NCI-H187 (cell line): Measurements from ENCODE around the gene MAST4.
"Not testable (repeated sequence)": the region's sequence is repeated elsewhere in the genome, so short reads cannot be mapped to it uniquely, and the experiment has no call there.

ENCODE experiments used
- DNase-seq, 2 experiments: peaks; one replicate each; lab custom pipeline; 2025; lab: John Stamatoyannopoulos, UW

The MAST4 gene

DNA sequence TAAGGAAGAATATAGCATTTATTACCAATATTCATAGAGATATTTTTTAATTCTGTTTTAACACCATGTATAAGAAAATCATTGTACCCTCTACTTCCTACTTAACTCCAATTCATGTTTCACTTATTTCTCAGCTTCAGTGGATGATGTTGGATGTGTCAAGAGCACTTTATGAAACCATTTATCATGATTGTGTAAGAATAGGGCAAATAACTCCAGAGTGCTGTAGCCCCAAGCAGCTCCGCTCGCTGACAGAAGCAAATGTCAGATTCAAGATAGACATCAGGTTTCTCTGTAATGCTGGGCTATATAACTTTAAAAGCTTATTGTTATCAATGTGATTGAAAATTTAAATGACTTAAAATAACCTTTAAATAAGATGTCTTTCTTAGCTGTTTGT lies 50.4 kb downstream of the MAST4 start:
- DNase-seq = no peak

GRCh38 chr5:66647146-66647856 lies 51.1 kb downstream of the MAST4 start:
- no peak for DNase-seq

DNA sequence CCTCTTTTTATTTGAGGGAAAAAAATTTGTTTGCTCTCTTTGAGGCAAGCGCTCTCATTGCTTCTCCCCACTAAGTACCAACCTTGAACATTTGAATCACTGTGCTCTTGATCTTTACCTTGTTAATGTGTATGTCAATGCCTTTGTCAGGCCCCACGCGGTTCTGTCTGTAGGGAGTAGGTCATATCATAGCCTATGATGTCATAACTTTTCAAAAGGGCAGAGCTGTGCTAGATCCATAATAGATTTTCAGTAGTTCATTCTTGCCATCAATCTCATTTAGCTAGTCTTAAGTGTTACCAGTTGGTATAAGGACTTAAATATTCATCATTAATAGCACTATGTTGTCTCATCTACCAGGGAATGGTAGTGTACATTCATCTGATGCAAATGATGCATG lies 56.6 kb downstream of the MAST4 start:
- DNase-seq = no peak

GRCh38 chr5:66653325-66653724 lies 57.1 kb downstream of the MAST4 start:
- DNase-seq = no peak

- no peak for DNase-seq
These were observed 59.5 kb downstream of the MAST4 start for GRCh38 chr5:66655395-66656324.

- no peak for DNase-seq
These were observed 62.3 kb downstream of the MAST4 start for GRCh38 chr5:66658516-66658915.

DNA sequence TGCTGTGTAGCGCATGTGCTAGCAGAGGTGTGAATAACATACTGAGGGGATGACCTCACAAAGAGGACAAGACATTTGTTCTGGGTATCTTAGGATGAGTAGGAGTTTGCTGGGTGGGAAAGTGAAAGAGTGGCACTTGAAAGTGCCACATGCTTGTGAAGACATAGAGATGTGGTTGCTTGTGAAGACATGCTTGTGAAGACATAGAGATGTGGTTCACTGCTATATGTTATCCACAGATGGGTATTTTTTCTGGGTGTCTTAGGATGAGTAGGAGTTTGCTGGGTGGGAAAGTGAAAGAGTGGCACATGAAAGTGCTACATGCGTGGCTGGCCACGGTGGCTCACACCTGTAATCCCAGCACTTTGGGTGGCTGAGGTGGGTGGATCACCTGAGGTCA lies 63.6 kb downstream of the MAST4 start:
- DNase-seq = no peak

GRCh38 chr5:66660396-66660795 lies 64.2 kb downstream of the MAST4 start:
- no peak for DNase-seq

DNA sequence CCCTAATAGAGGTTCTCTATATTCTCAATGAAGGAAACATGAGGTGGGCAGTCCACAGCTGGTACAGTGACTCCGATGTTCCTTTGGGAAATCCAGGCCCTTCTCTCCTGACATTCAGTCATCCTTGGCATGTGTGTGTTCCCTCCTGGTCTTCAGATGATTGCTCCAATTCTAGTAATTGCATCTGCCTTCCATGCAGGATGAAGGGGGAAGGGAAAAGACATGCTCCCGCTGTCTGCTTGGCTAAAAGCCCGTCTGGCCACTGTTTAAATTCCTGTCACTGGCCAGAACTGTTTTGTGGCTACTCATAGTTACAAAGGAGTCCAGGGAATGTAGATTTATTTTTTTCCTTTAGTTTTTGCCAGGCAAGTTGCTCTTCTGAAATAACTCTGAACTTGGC lies 65.0 kb downstream of the MAST4 start:
- no peak for DNase-seq

DNA sequence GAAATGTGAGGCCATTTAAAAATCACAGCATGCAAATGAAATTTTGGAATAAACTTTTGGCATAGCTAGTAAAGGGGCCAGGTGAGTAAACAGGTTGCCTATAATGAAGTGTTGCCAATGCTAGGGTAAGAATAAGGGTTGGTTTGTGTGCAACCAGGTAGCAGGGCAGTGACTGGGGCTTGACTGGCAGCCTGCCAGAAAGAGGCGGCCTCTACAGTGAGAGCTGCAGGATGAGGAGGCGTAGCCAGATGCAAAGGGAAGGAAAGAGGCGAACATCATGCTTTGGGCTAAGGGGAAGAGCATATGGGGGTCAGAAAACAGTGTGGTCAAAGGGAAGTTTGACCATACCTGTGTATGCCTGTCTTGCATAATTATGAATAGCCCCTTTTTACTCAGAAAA lies 70.6 kb downstream of the MAST4 start:
- no peak for DNase-seq

DNA sequence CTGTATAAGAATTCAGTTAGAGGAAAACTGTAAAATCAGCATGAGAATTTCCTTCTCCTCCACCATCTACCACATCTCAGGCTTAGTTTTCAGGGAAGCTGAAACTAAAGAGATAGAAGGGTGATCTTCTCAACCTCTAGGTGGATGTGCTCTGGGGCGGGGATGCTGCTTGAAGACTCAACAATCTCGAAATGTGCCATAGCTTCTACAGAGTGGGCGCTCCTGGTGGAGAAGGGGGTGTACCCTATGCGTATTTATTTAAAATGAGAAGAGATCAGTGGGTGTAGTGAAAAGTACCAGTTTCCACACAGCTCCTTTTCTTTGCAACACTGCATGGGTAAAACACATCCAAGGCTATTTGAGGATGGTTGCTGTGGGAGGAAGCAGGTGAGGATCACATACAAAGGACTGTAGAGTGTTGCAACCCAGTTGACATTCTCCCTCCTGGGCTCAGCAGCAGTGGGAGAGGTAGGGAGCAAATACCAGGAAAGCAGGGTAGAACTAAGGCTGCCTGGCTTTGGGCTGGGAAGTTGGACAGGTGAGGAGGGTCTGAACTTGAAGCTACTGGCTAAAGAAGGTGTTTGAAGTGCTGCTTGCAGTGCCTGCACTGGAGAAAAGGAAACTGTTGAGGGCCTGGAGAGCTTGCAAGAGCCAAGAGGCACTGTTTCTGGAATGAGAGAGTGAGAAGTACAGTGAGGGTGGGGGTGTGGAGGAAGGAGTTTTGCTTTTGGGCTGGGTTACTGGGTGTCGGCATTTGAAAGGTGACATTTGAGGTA lies 73.1 kb downstream of the MAST4 start:
- no peak for DNase-seq

DNA sequence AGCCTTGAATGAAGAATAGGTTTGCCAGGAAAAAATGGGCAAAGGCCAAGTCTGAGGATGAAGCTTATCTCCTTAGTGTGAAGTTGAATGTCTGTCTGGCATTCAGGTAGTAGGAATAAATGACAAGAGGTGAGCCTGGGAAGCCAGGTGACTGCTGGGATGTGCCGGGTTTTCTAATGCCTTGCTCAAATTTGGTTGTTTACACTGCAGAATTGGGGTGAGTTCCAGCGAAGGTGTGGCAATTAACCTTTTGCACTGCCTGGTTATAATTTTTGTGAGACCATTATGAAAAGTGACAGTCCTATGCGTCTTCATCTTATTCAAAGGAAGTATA lies 73.6 kb downstream of the MAST4 start:
- DNase-seq = no peak

- DNase-seq = no peak
These were observed 75.1 kb downstream of the MAST4 start for GRCh38 chr5:66671305-66671704.

DNA sequence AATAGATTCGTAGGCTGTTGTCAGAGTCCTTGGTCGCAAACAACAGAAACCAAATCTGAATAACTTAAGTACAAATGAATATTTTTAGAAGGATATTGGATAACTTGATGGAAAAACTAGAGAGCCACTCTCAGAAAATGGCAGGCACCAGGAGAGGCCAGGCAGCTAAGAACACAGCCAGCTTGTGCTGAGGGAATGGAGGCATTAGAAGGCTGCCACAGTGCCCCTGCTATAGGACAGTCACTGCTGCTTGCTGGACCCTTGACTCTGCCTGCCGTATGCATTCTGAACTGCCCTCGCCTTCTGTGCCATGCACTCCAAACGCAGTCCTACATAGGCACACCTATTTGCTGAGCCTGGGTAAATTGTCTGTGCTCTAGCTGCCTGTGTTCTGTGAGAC lies 78.6 kb downstream of the MAST4 start:
- DNase-seq = no peak

DNA sequence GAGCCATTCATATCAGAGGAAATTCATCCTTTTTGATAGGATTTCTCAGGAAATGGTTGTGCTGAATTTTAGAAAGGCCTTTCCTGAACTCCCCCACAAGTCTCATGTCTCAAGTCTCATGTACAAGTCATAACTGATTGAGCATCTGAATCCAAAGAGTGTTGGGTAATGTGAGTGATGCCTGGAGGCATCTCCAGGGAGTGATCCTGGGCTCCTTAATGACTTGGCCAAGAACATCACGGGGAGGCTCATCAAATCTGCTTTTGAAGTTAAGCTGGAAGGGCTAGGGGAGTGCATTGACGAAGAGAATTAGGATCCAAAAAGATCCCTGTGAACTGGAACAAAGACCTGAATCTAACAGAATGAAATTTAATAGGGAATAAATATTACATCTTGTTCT lies 79.2 kb downstream of the MAST4 start:
- no peak for DNase-seq

DNA sequence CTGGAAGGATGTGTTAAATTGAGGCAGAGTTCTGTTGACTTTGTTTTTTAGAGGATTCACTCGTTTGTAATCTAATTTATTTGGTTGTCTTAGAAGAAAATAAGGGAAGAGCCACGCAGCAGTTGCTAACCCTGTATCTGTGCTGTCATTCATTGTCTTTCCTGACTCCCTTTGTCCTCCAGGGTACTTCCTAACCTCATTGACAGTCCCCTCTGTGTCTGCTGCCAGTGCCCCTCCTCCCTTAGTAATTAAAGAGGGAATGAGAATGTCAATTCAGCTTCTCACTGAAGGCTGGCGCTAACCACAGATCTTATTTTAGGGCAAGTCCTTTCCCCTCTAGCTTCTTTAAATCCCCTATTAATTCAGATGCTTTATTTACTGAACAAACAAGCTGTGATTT lies 84.0 kb downstream of the MAST4 start:
- DNase-seq = no peak

DNA sequence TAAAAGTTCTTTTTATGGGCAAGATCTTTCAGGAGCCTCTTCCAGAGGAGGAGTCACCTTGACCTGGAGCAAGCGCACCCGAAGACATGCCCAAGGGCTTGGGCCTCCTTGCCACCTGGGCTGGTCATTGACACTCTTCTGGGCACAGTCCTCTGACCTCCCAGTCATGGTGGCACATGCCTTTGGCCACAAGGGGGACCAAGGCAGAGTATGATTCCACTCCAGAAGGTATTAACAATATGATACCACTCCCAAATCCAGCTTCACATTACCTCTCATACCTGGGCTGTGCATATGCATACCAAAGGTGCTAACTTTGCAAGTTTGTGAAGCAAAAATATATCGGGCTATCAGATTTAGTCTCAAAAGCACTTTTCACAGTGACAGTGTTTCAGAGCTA lies 84.6 kb downstream of the MAST4 start:
- no peak for DNase-seq

DNA sequence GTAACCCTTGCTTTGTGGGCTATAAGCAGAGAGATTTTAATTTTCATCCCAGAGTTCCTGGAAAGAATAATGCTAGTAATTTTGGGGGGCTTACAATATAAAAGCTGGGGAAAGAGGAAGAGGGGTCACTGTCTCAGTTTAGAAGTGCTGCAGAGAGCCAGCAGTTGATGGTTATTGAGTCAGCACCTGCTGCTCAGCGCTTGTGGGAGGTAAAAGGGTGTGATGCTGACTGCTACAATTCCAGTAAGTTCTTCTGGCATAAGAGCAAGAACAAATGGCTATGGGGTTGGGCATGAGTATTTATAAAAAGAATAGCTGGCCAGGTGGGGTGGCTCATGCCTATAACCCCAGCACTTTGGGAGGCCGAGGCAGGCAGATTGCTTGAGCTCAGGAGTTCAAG lies 88.5 kb downstream of the MAST4 start:
- no peak for DNase-seq

DNA sequence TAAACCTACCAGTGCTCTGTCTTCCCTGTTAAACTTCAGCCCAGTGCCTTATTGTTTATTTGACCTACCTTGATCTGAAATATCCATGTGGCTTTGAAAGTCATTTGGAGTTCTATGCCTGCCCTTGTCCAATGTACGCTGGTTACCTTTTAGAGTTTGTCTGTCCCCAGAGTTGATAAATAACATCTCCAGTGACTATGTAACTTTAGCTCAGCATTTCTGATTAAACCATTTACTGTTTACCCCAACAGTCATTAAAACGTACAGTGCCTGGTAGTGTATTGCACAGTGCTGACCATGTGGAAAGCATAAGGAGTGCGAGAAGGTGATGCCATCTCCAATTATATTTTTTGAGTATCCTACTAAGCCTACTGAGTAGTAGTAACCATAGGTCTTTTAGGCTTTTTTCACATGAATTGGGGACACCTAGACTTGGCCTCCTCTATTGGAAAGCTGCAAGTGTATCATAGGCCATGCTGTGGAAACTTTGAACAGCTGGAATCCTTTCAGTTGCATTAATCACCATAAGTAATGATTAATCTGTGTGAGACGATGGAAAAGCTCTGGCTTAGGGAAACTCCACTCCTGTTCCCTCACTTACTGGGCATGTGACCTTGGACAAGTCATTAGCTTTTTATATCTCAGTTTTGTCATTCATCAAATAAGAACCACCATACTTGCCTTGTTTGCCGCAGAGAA lies 93.5 kb downstream of the MAST4 start:
- no peak for DNase-seq

GRCh38 chr5:66694036-66694435 lies 97.8 kb downstream of the MAST4 start:
- DNase-seq = no peak

- DNase-seq = not testable (repeated sequence)
These were observed 99.6 kb downstream of the MAST4 start for GRCh38 chr5:66695840-66696239.
